ENCODE results near the gene COL24A1. TPM values are rescaled to one million over a fixed set of nuclear protein-coding genes. Genes with fewer than 3 reads are reported as not detected.

COL24A1 gene
- total and polyA plus RNA-seq, 2 donors (not counting 3 experiments of a cell fraction or from before 2014, with no cell fraction given): 0.03 TPM; not detected in 1

DNA sequence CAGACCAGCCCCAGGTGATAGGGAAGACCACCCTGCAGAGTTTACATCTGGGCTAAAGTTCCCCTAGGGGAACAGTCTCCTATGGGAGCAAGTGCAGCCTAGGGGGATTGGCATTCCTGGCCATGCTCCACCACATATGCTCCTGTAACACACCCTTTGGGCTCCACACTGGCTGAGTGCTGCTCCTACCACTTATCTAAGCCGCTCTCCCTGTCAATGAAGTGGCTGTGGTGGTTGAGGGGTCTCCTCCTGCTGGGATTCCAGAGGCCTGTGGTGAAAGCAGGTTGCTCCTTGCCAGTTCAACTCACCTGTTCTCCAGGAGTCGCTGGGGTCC is 51.1 kb downstream of the COL24A1 start:
- CTCF ChIA-PET: interaction anchor here (0.5 to 1.0 kb wide), 2 partner anchors 11 to 33 kb away, joined by 3 to 5 read pairs; no protein-coding TSS in a partner anchor
- Histone ChIP-seq H3K27ac (ENCODE audit: insufficient read depth, low read depth, low read length) (no peak overlapping the region), H3K79me2 (ENCODE audit: control insufficient read depth, insufficient read depth, low read length) (no peaks in the 10 kb centered on the region), H3K4me3 (replicated peaks in 1 of 3; ENCODE audit: insufficient read depth in 1 of 3, low read depth in 1 of 3, low read length in 3 of 3) (no peak overlapping the region), H4K20me1 (replicated peaks; ENCODE audit: control insufficient read depth, extremely low read depth, insufficient read depth, low read length) (no peaks in the 10 kb centered on the region), H3K9ac (replicated peaks; ENCODE audit: extremely low read depth, insufficient read depth, low read length) (no peak overlapping the region), H3K36me3 (ENCODE audit: control insufficient read depth in 2 of 2, extremely low read depth in 1 of 2, insufficient read depth in 2 of 2, low read length in 2 of 2) (no peaks in the 10 kb centered on the region), H3K9me1 (replicated peaks; ENCODE audit: control insufficient read depth, extremely low read depth, insufficient read depth, low read length) (no peaks in the 10 kb centered on the region), H3K27me3 (ENCODE audit: control insufficient read depth in 2 of 2, insufficient read depth in 2 of 2, low read length in 2 of 2) (peaks cover 2 to 9% of the 10 kb centered on the region in 2 experiments), H2AFZ (ENCODE audit: low read depth, low read length) (no peak overlapping the region), H3K4me1 (ENCODE audit: control insufficient read depth, extremely low read depth, insufficient read depth, low read length) (no peaks in the 10 kb centered on the region), H3K9me3 (replicated peaks; ENCODE audit: control insufficient read depth, insufficient read depth, low read length) (no peaks in the 10 kb centered on the region), H3K4me2 (ENCODE audit: insufficient read depth, low read length) (no peak overlapping the region)
- intact Hi-C loops (cut with micrococcal nuclease): no loop called here
- TF ChIP-seq, protein P1, sequence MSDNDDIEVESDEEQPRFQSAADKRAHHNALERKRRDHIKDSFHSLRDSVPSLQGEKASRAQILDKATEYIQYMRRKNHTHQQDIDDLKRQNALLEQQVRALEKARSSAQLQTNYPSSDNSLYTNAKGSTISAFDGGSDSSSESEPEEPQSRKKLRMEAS (IDR thresholded peaks at IDR 0.05; ENCODE audit: insufficient read depth, insufficient read length): no peak
- TF ChIP-seq, protein P2, sequence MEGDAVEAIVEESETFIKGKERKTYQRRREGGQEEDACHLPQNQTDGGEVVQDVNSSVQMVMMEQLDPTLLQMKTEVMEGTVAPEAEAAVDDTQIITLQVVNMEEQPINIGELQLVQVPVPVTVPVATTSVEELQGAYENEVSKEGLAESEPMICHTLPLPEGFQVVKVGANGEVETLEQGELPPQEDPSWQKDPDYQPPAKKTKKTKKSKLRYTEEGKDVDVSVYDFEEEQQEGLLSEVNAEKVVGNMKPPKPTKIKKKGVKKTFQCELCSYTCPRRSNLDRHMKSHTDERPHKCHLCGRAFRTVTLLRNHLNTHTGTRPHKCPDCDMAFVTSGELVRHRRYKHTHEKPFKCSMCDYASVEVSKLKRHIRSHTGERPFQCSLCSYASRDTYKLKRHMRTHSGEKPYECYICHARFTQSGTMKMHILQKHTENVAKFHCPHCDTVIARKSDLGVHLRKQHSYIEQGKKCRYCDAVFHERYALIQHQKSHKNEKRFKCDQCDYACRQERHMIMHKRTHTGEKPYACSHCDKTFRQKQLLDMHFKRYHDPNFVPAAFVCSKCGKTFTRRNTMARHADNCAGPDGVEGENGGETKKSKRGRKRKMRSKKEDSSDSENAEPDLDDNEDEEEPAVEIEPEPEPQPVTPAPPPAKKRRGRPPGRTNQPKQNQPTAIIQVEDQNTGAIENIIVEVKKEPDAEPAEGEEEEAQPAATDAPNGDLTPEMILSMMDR (IDR thresholded peaks at IDR 0.05; ENCODE audit: extremely low read depth in 1 of 2, insufficient read depth in 1 of 2, low read depth in 1 of 2, low read length in 2 of 2): no peak
- TF ChIP-seq POLR2AphosphoS5 (IDR thresholded peaks at IDR 0.05; ENCODE audit: insufficient read depth, low read depth, low read length): no peak
- dilution Hi-C loops (cut with MboI; ENCODE audit: extremely low pct_ligation_motif_present, low sequenced_read_pairs): no loop called here
- POLR2A ChIA-PET: no interaction called here
- no peak for DNase-seq (ENCODE audit: low read depth, low spot score)
- FAIRE-seq: no peak
- no TSS peak for BruUV-seq (replicated peaks)

All from endothelial cell of umbilical vein (primary cell).